ENCODE data around the gene FOXP3. TPM values are rescaled to one million over a fixed set of nuclear protein-coding genes. Genes with fewer than 3 reads are reported as not detected.
"Not testable (repeated sequence)": the region's sequence is repeated elsewhere in the genome, so short reads cannot be mapped to it uniquely, and the experiment has no call there.

FOXP3 gene, protein sequence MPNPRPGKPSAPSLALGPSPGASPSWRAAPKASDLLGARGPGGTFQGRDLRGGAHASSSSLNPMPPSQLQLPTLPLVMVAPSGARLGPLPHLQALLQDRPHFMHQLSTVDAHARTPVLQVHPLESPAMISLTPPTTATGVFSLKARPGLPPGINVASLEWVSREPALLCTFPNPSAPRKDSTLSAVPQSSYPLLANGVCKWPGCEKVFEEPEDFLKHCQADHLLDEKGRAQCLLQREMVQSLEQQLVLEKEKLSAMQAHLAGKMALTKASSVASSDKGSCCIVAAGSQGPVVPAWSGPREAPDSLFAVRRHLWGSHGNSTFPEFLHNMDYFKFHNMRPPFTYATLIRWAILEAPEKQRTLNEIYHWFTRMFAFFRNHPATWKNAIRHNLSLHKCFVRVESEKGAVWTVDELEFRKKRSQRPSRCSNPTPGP
- total RNA-seq = 0.76 TPM

DNA sequence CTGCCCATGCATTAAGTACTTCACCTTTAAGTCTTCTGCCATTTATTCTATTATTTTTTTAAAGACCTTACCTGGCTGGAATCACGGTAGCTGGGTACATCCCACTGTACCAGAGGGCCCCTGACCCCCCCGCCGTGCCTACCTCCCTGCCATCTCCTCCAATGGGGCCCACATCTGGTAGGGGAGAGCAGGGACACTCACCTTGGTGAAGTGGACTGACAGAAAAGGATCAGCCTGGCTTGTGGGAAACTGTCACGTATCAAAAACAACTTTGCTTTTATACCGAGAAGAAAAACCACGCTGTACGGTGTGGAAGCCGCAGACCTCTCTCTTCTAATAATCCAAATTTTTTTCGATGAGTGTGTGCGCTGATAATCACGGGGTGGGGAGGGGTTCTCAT lies at the start of gene FOXP3:
FOXP3 (minus strand) TSS at position 251 of the 400 bp plus-strand sequence. CDS start 6,205 bp downstream, outside the sequence.
- no peak for ATAC-seq

DNA sequence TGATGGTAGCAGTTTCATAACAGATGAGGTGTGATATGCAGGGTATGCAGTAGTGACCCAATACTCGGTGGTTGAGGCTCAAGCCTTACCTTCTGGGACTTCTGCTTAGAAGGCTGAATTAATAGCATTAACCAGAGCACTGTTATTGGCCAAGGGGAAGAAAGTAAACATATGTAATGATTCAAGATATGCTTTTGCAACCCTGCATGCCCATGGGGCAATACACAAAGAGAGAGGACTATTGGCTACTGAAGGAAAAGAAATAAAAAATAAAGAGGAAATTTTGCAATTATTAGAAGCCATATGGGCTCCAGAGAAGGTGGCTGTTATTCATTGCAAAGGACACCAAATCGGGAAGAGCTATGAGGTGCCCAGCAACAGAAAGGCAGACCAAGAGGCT lies 47.7 kb upstream of the FOXP3 start:
- no peak for ATAC-seq

DNA sequence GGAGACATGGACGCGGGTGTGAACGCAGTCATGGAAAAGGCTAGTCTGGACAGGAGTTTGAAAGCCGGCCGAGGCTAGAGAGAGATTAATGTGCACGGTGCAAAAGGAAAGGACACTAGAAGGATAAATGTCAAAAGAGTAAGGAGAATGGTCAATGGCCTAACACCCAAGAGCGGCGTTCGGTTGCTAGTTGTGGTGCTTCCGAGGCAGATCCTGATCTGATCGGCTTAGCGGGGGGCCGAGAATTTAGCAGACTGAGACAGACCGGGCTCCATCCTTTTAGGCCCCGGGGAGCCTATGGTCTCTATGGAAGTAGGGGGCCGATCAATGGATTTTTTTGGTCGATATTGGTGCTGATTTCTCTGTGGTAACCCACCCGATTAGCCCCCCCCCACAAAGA lies 45.9 kb upstream of the FOXP3 start:
- ATAC-seq = no peak

DNA sequence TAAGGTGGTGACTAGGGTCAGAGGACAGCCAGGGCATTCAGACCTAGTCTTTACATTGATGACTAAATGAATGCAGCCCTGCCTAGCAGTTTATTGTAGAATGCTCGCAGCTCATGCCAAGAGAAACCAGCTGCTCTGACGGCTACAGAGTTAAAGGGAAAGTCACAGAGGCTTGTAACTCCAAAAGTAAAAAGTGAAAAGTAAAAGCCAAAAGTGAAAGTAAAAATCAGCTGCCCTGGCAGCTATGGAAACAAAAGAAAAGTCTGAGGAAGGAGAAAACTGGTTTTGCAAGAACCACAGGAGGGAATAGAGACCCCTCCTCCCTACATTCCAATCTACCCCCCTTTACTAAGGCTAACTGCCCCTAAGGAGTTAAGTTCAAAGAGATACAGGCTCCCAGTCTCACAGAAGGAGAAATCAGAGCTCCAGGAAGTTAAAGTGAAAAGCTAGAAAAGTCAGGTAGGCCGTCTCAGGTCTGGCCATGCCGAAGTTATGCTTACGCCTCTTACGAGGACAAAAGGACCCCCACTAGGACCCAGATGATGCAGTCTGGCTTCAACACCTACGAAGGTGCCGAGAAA lies 45.0 kb upstream of the FOXP3 start:
- ATAC-seq = no peak

DNA sequence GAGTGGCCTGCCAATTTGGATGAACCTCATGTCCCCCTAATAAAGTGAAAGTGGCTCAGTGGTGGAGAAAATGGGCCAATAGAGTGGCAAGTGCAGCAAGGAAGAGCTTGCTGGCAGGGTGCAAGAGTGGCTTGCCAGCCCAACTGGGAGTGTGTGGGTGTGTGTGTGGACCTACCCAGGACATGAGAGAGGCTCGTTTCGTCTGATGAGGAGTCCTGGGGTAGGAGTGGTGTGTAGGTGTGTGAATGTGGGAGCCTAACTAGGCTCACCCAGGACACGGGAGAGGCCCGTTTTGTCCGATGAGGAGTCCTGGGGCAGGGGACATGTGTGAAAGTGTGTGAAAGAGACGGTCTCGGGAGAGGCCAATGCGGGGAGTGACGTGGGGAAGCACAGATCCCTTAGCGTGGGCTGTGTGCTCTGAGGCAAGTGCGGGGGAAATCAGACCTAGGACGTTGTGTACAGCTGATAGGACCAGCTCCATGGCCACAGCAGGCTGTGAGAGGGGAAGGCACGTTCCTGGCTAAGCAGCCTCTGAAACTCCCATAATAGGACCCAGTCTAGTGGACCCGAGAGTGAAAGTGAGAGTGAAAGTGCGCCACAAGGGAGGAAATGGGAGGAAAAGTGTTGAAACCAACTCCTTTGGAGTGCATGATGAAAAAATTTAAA lies 44.2 kb upstream of the FOXP3 start:
- ATAC-seq = no peak

DNA sequence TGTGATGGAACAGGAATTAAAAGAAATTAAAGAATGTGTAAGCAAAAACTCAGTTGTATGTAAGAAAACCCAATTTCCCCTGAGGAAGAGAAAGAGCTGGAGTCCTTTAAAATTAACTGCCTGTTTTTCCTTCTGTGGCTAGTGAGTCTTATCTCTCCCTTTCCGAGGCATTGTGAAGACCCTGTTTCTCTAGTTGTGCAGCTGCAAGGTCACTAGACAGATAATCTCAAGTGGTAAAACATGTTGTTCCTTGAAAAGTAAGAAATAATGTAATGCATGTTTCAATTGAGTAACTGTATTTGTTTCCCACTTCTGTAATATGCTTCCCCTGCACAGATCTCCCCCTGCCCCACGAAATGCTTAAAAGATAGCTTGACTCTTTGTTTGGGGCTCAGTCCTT lies 43.3 kb upstream of the FOXP3 start:
- ATAC-seq = not testable (repeated sequence)

DNA sequence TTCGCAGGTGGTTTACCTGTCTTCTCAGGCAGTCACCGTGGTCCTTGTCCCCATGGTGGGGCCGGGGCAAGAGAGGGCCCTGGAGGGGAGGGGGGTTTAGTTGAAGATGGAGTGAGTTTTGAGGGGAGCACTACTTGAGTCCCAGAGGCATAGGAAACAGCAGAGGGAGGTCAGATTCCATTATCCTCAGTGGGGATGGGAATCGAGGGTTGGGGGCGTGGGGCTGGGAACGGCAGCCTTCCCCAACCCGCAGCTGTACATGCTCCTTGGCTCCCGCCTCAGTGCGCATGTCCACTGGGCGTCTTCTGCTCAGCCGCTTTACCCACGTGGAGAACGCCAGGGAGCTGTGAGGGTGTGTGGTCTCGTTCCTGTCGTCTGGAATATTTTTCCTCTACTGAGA lies 38.8 kb upstream of the FOXP3 start, which contains the start of gene GAGE10:
GAGE10 (plus strand) TSS at position 301 of the 400 bp plus-strand sequence. CDS start 1,214 bp downstream, outside the sequence.
- ATAC-seq = no peak

DNA sequence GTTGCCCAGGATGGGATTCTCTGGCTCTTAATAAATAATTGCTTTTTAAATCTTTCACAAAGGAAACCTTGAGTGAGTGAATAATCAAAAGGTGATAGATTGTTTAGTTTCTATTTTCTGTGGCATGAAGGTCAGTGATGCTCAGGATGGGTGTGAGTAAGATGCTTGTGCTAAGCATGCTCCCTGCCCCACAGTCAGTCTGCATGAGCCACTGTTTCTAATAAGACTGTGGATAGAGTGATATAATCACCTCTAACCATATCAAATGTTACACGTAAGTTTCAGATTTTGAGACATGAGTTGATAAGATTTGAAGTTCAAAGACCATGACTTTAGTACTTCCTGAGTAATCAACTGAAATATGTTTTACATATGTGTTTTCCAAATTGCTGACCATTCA lies 36.2 kb upstream of the FOXP3 start:
- ATAC-seq = no peak

DNA sequence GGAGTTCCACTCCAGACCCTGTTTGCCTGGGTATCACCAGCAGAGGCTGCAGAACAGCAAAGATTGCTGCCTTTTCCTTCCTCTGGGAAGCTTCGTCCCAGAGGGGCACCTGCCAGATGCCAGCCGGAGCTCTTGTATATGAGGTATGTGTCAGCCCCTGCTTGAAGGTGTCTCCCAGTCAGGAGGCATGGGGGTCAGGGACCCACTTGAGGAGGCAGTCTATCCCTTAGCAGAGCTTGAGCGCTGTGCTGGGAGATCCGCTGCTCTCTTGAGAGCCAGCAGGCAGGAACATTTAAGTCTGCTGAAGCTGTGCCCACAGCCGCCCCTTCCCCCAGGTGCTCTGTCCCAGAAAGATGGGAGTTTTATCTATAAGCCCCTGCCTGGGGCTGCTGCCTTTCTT lies 34.8 kb upstream of the FOXP3 start:
- not testable (repeated sequence) for ATAC-seq

DNA sequence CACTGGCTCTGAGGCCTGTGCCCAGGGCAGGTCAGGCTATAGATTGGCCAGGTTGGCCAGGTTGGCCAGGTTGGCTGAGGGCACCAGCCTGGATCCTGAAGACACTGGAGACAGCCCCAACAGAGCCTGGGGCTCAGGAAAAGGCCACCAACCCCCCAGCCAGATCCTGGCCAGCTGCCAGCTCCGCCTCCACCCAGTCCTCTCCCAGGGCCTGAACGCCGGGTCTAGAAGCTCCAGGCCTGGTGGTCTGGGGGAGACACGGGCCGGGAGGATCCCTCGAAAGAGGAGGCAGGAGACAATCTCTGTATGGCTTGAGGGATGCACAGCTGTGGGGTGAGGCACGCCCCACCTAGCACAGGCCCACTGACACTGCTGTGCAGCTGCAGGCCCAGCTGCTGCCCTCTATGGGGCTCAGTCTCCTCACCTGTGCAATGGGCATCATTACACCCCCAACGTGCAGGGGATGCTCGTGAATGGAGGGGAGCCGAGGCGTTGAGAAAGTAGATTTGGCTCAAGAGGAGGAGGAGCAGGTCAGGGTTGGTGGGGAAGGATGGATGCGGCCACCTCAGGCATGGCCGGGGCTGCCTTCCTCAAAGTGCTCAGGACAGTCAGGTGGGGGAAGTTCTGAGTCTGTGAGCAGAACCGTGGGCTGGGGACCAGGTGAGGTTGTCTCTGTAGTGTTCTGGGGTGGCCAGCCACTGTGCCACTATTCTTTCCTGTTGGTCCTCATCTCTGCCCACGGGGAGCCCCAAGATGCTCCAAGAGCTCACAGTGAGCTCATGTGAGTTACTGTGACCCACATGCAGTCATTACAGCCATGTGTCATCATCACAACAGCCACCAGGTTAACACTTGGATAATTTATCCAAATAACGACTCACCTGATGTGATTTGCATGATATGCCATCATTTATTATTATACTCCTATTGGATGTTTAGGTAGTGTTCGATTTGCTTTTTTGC lies 28.2 kb upstream of the FOXP3 start:
- peak; percentile 18 for ATAC-seq

DNA sequence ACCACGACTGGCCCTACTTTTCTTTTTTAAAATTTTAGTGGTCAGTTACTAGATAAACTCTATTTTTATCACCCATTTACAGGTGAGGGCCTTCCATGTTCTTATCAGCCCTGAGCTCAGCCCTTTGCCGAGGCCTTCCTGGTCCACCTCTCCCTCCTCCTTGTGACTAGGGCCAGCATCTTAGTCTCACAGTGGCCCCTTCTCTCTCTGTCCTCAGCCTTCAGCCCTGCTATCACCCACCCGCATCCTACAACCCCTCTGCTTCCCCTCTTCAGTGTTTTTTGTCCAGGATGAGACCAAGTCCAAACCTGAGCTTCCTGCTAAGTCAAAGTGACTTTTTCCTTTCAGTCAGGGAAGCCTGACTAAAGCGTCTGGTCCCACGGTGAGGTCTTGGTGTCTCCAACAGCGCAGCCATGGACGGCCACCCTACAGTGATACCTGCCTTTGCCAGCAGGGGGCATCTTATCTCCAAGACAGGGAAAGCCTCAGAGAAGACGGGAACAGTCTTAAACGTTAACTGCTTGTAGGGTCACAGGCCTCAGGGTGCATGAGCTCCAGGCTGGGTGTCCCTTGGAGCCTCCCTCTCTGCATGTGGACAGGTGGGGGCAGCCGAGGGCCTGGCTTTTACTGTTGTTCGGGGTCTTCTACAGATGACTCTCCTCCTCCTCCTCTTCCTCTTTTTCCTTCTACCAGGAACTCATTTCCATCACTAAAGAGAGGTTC lies 27.3 kb upstream of the FOXP3 start:
- ATAC-seq = peak; percentile 74

DNA sequence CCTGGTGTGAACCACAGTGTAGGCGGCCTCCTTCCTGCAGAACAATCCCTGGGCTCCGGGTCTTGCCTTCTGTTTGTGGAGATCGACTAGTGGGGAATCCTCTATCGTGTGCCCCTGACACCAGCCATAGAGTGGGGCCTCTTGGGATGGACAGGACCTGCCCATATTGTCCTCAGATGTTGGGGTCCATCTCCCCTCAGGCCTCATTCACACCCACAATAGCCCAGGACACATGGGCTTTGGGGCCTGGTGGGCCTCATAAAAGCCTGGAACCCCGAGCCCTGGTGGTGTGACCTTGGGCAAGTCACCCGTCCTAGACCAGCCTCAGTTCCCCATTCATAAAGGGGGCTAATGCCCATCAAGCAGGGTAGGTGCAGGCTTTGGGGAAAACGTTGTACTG lies 25.7 kb upstream of the FOXP3 start:
- ATAC-seq = no peak

DNA sequence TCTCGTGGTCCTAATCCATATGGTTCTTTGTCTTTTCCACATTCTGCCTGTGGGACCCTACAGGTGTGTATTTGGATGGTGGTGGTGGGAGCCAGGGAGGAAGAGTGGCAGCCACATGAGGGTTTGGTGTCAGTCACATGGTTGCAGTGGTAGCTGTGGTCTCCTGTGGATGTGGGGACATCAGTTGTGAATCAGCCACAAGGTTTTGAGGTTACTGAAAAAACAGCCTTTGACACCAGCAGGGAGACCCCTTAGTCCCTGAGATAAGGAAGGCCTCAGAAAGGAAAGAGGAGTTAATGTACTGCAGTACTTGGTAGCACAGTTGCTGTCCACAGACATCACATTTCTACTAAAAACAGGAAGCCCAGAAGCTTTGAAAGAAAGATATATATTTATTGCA lies 23.2 kb upstream of the FOXP3 start:
- ATAC-seq = no peak

DNA sequence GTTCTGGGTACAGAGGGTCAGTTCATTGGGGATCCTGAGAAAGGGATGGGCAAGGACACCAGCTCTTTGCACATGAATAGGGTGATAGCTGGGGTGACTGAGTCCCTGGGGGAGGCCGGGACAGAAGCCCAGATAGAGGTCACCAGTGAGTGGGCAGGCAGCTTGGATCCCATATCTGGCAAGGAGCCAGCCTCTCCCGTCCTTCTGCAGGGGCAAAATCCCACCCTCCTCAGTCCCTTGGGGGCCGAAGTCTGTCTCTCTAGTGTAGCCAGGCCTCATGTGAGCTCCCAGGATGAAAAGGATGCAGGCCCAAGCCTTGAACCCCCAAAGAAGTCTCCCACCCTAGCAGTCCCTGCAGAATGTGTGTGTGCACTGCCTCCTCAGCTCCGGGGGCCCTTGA lies 22.1 kb upstream of the FOXP3 start:
- ATAC-seq = no peak

DNA sequence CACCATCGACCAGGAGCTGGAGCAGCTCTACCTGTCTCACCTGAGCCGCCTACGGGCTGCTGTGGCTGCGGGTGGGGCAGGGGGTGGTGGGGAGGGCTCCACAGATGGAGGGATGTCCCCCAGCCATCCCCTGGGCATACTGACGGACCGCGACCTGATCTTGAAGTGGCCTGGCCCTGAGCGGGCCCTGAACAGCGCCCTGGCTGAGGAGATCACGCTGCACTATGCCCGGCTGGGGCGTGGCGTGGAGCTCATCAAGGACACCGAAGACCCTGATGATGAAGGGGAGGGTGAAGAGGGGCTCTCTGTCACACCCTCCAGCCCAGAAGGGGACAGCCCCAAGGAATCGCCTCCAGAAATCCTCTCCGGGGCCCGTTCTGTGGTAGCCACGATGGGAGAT lies 21.6 kb upstream of the FOXP3 start:
- peak; percentile 22 for ATAC-seq

DNA sequence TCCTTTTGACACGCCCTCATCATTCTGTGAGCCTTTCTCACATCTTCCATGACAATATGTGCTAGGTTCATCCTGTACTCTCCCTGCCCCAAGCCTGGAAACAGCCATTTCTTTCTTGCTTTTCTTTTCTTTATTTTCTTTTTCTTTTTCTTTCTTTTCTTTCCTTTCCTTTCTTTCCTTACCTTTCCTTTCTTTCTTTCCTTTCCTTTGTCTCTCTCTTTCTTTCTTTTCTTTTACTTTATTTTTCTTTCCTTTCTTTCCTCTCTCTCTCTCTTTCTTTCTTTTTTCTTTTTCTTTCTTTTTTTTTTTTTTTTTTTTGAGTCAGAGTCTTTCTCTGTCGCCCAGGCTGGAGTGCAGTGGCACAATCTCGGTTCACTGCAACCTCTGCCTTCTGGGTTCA lies 19.7 kb upstream of the FOXP3 start:
- ATAC-seq = no peak

DNA sequence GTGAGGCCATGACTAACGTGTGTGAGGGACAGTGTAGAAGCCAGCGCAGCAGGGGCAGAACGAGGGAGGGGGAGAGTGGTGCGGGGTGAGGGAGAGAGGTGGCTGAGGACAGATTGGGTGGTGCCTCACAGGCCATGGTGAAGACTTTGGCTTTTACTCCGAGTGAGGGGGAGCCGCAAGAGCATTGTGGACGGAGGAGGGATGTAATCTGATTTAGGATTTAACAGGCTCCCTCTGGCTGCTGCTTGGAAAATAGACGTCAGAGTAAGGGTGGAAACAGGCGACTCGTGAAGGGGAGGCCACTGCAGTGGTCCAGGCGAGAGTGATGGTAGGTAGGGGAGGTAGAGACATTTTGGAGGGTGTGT lies 18.1 kb upstream of the FOXP3 start:
- ATAC-seq = no peak

DNA sequence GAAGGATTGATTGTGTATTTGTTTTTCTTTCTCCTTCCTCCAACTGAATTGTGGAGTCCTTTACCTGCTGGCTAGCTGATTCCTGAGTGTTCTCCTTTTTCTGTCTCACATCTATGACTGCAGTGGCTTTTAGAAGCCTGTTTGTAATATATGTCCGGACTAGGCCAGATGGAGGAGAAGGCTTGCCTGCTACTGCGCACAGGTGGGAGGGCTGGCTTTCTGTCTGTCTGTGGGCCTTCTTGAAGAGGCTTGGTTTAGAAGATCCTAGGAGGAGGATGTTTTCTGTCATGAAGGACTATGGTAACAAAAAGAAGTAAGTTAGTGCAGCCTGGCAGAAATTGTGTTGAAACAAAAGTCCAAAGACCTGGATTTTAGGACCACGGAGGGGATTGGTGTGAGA lies 13.6 kb upstream of the FOXP3 start:
- no peak for ATAC-seq

DNA sequence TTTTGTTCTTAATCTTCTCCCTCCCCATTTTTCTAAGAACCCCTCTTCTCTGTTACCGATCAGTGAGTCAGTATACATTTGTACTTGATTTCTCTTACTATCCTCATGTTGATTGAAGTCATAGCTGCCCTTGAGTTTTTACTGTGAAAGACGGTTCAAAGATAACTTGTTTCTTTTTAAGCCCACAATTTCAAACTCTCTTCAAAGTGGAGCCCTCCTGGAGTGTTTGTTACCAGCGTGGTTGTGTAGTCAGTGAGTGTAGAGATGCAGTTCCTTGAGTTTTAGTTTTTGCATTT lies 13.0 kb upstream of the FOXP3 start:
- no peak for ATAC-seq

DNA sequence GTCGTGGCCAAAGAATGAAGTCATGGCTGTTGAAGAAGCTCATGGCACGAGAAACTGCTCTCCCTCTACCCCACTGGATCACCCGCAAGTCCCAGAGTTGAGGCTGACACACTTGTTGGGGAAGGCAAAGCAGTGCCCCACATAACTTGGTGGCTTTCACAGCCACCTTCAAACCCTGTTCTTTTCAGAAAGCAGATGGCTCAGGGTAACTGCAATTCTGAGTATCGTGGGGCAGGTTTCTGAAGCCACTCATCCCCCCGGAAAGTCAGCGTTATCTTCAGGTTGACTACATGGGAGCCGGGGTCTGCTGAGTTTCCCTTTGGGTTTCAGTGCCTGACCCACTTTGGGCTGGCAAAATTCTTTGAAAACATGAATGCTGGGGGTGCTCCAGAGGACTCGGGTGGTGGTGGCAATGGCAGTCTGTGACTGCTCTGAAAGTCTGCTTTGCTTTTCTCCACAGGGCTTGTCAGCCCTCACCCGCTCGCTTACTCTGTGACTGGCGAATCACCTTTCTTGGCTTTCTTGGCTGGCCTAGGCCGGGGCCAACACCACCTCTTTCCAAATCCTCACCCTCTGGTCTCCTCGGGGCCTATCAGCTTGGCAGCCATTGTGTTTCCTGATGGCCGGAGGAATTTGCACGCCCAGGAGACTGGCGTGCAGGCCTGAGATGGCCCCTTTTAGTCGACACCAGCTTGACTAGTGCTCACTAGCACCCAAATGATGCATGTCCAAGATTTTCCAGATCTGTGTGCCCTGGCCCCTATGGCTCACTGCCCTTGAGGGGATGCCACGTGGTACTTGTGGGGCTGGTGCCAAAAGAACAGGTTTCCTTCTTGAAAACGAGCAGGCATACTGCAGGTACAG lies 12.4 kb upstream of the FOXP3 start:
- peak; percentile 20 for ATAC-seq

DNA sequence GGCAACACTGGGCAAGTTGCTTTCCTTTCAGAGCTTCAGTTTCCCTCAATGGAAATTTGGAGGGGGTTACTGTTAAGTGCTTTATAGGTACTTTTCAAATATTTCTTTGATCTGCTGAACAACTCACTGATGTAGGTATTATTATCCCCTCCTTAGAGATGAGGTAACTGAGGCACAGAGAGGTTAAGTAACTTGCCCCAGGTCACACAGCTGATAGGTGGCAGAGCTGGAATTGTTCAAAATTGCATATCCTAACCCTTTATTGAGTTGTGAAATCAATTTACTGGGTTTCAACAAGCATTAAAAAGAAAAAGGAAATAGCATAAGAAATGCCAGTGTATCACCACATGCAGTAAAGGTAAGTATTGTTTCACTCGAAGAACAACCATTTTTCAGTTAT lies 11.7 kb upstream of the FOXP3 start:
- ATAC-seq = no peak
